Muscle of leg (tissue), 9 donors: ENCODE results near the gene CYP1A1. TPM values are rescaled to one million over a fixed set of nuclear protein-coding genes. Genes with fewer than 3 reads are reported as not detected.

Experiments used
- polyA plus RNA-seq, 8 donors: library from polyadenylated mRNA; unstranded; fragments of 120-200 nt; gene quantifications; one replicate each; pipeline versions ENCODE4 v1.2.1 to v1.2.3, GENCODE V29; 2013; ENCODE audit warnings: inconsistent platforms in 1 of 8, low replicate concordance in 1 of 8; ENCODE audit not compliant: insufficient read length in 8 of 8, insufficient read depth in 1 of 8
- total RNA-seq: library from RNA; stranded (reverse); fragments of 120-200 nt; gene quantifications from one replicate; pipeline ENCODE4 v1.2.4, GENCODE V29; 2013

Gene CYP1A1
- total and polyA plus RNA-seq, 9 donors, result 0.13 to 0.33 TPM; not detected in 7

Other genes with a start within 250 kb of the CYP1A1 start
- 2.5 TPM for gene ARID3B, start 184.3 kb downstream of the CYP1A1 start, total RNA-seq
- 1 to 10 TPM; 3.5 to 6.3 (median 4.7) TPM for gene ARID3B, start 184.3 kb downstream of the CYP1A1 start, polyA plus RNA-seq
- 31.9 TPM for gene CLK3, start 109.7 kb downstream of the CYP1A1 start, total RNA-seq
- 10 to 100 TPM; 42.9 to 53.0 (median 48.0) TPM for gene CLK3, start 109.7 kb downstream of the CYP1A1 start, polyA plus RNA-seq
- 11.0 TPM for gene EDC3, start 29.5 kb downstream of the CYP1A1 start, total RNA-seq
- 10 to 100 TPM; 21.2 to 32.5 (median 27.1) TPM for gene EDC3, start 29.5 kb downstream of the CYP1A1 start, polyA plus RNA-seq
- not detected for gene CYP1A2, start 23.3 kb upstream of the CYP1A1 start, total RNA-seq
- gene CYP1A2, start 23.3 kb upstream of the CYP1A1 start, polyA plus RNA-seq, result under 1 TPM in 5 of 8 donors, not detected in 3; 0.05 to 0.19 (median 0.09) TPM
- 13.5 TPM for gene CSK, start 56.6 kb upstream of the CYP1A1 start, total RNA-seq
- gene CSK, start 56.6 kb upstream of the CYP1A1 start, polyA plus RNA-seq, result 10 to 100 TPM; 33.2 to 47.0 (median 36.3) TPM
- 0.04 TPM for gene LMAN1L, start 87.3 kb upstream of the CYP1A1 start, total RNA-seq
- under 1 TPM in 2 of 8 donors, not detected in 6; 0.22 to 0.27 TPM for gene LMAN1L, start 87.3 kb upstream of the CYP1A1 start, polyA plus RNA-seq
- not detected for gene CPLX3, start 101.1 kb upstream of the CYP1A1 start, total RNA-seq
- not detected for gene CPLX3, start 101.1 kb upstream of the CYP1A1 start, polyA plus RNA-seq
- gene ULK3, start 117.6 kb upstream of the CYP1A1 start, total RNA-seq, result 29.7 TPM
- 10 to 100 TPM; 28.8 to 44.9 (median 35.8) TPM for gene ULK3, start 117.6 kb upstream of the CYP1A1 start, polyA plus RNA-seq
- 17.3 TPM for gene SCAMP2, start 147.8 kb upstream of the CYP1A1 start, total RNA-seq
- gene SCAMP2, start 147.8 kb upstream of the CYP1A1 start, polyA plus RNA-seq, result 10 to 100 TPM; 50.3 to 74.5 (median 55.3) TPM
- 43.8 TPM for gene MPI, start 164.5 kb upstream of the CYP1A1 start, total RNA-seq
- 10 to 100 TPM; 45.9 to 63.3 (median 54.5) TPM for gene MPI, start 164.5 kb upstream of the CYP1A1 start, polyA plus RNA-seq
- gene FAM219B, start 181.3 kb upstream of the CYP1A1 start, total RNA-seq, result 77.6 TPM
- 10 to 100 TPM; 40.7 to 51.1 (median 46.3) TPM for gene FAM219B, start 181.3 kb upstream of the CYP1A1 start, polyA plus RNA-seq
- gene COX5A, start 212.5 kb upstream of the CYP1A1 start, total RNA-seq, result 64.1 TPM
- gene COX5A, start 212.5 kb upstream of the CYP1A1 start, polyA plus RNA-seq, result 100 to 1,000 TPM; 194 to 278 (median 233) TPM
- gene RPP25, start 231.2 kb upstream of the CYP1A1 start, total RNA-seq, result 1.7 TPM
- 1 to 10 TPM in 7 of 8 donors, under 1 TPM in 1; 0.88 to 2.0 (median 1.5) TPM for gene RPP25, start 231.2 kb upstream of the CYP1A1 start, polyA plus RNA-seq